GM21576 (cell line): ENCODE measurements around the gene NCKIPSD.

Source experiments
- ATAC-seq: cut with Tn5 transposase; IDR thresholded peaks from one replicate; pipeline ENCODE4 v1.9.1; 2021; ENCODE audit warnings: mild to moderate bottlenecking, moderate library complexity; ENCODE audit not compliant: unreplicated experiment

Gene NCKIPSD

DNA sequence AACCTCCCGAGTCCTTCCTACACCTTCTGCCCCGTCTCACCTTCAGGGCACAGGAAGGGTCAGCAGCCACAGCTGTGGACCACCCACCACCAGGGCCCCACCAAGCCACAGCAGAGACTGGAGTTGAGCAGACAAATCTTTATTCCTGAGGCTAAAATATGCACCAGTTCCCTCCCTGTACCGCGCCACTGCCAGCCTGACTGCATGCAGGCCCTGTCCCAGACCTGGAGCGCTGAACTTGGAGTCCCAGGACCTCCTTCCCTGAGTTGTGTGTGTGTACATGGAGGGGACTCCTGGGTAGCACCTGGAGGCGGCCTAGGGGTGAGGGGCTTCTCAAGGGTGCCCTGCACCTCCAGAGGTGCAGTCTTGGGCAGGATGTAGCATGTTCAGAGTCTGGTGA, 60.1 kb downstream of the NCKIPSD start:
- ATAC-seq, result no peak

DNA sequence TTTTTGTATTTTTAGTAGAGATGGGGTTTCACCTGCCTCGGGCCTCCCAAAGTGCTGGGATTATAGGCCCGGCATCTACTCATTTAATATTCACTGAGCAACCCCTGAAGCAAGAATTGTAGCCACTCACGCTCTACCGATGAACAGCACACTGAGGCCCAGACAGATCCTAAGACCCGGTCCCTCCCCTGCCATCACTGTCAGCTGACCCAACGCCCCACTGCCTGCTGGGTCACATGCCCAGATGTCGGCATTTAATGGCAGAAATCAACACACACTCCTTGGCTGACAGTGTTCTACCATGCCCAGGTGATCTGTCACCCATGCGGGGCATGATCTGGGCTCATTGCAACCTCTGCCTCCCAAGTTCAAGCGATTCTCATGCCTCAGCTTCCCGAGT, 60.9 kb downstream of the NCKIPSD start:
- no peak for ATAC-seq

GRCh38 chr3:48623851-48624547, 61.7 kb downstream of the NCKIPSD start:
- no peak for ATAC-seq
